ENCODE data around the gene RGS9BP. TPM values are rescaled to one million over a fixed set of nuclear protein-coding genes. Genes with fewer than 3 reads are reported as not detected.
"Not testable (repeated sequence)": the region's sequence is repeated elsewhere in the genome, so short reads cannot be mapped to it uniquely, and the experiment has no call there.

Gene RGS9BP
- total RNA-seq, 1 donor from 2014 or later = 0.79 TPM

GRCh38 chr19:32650671-32651070, 25.0 kb upstream of the RGS9BP start:
- Histone ChIP-seq H3K4me3 (ENCODE audit: low read depth, low read length) (no peak overlapping the region), H3K27me3 (ENCODE audit: control insufficient read depth, insufficient read depth, low read length) (no peaks in the 10 kb centered on the region), H3K36me3 (ENCODE audit: control insufficient read depth, insufficient read depth, low read length) (peaks cover 12% of the 10 kb centered on the region)
- FAIRE-seq = no peak
- DNase-seq (ENCODE audit: low read depth) = no peak
- no peak for TF ChIP-seq CTCF (IDR thresholded peaks at IDR 0.05; ENCODE audit: insufficient read depth, low read length, severe bottlenecking)

- H3K27me3 ChIP-seq (ENCODE audit: control insufficient read depth, insufficient read depth, low read length) = no peaks in the 10 kb centered on the region
- FAIRE-seq (no peak), DNase-seq (ENCODE audit: low read depth) (no peak)
- H3K4me3 ChIP-seq (ENCODE audit: low read depth, low read length) = no peak overlapping the region
- H3K36me3 ChIP-seq (ENCODE audit: control insufficient read depth, insufficient read depth, low read length) = peaks cover 12% of the 10 kb centered on the region
- TF ChIP-seq CTCF (IDR thresholded peaks at IDR 0.05; ENCODE audit: insufficient read depth, low read length, severe bottlenecking) = no peak
Measured at GRCh38 chr19:32651729-32652140, 23.9 kb upstream of the RGS9BP start.

GRCh38 chr19:32652331-32652730, 23.3 kb upstream of the RGS9BP start:
- not testable (repeated sequence) for DNase-seq (ENCODE audit: low read depth); H3K27me3 ChIP-seq (ENCODE audit: control insufficient read depth, insufficient read depth, low read length); FAIRE-seq; H3K4me3 ChIP-seq (ENCODE audit: low read depth, low read length)
- peaks cover 12% of the 10 kb centered on the region for H3K36me3 ChIP-seq (ENCODE audit: control insufficient read depth, insufficient read depth, low read length)

- Histone ChIP-seq H3K27me3 (ENCODE audit: control insufficient read depth, insufficient read depth, low read length) (no peaks in the 10 kb centered on the region), H3K4me3 (ENCODE audit: low read depth, low read length) (no peak overlapping the region), H3K36me3 (ENCODE audit: control insufficient read depth, insufficient read depth, low read length) (peaks cover 14% of the 10 kb centered on the region)
- FAIRE-seq (no peak), DNase-seq (ENCODE audit: low read depth) (no peak)
- TF ChIP-seq CTCF (IDR thresholded peaks at IDR 0.05; ENCODE audit: insufficient read depth, low read length, severe bottlenecking) = no peak
Measured at GRCh38 chr19:32652894-32653598, 22.6 kb upstream of the RGS9BP start.

- TF ChIP-seq CTCF (IDR thresholded peaks at IDR 0.05; ENCODE audit: insufficient read depth, low read length, severe bottlenecking) = no peak
- FAIRE-seq (no peak), DNase-seq (ENCODE audit: low read depth) (no peak)
- H3K36me3 ChIP-seq (ENCODE audit: control insufficient read depth, insufficient read depth, low read length) = peaks cover 15% of the 10 kb centered on the region
- no peak overlapping the region for H3K4me3 ChIP-seq (ENCODE audit: low read depth, low read length)
- no peaks in the 10 kb centered on the region for H3K27me3 ChIP-seq (ENCODE audit: control insufficient read depth, insufficient read depth, low read length)
Measured at GRCh38 chr19:32653599-32653915, 22.1 kb upstream of the RGS9BP start.

- not testable (repeated sequence) for DNase-seq (ENCODE audit: low read depth); H3K36me3 ChIP-seq (ENCODE audit: control insufficient read depth, insufficient read depth, low read length); H3K27me3 ChIP-seq (ENCODE audit: control insufficient read depth, insufficient read depth, low read length); H3K4me3 ChIP-seq (ENCODE audit: low read depth, low read length); FAIRE-seq
Measured at GRCh38 chr19:32656379-32656778, 19.3 kb upstream of the RGS9BP start.

GRCh38 chr19:32658075-32658474, 17.6 kb upstream of the RGS9BP start:
- Histone ChIP-seq H3K4me3 (ENCODE audit: low read depth, low read length) (no peak overlapping the region), H3K36me3 (ENCODE audit: control insufficient read depth, insufficient read depth, low read length) (peaks cover 7% of the 10 kb centered on the region), H3K27me3 (ENCODE audit: control insufficient read depth, insufficient read depth, low read length) (no peaks in the 10 kb centered on the region)
- DNase-seq (ENCODE audit: low read depth) (no peak), FAIRE-seq (no peak)
- TF ChIP-seq CTCF (IDR thresholded peaks at IDR 0.05; ENCODE audit: insufficient read depth, low read length, severe bottlenecking) = no peak

Measured in bronchial epithelial cell (primary cell).